Suprapubic skin (tissue), 4 donors: ENCODE measurements around the gene ELP6. TPM values are rescaled to one million over a fixed set of nuclear protein-coding genes. Genes with fewer than 3 reads are reported as not detected.
A peak's percentile ranks its signal among the peaks of the same experiment; 100 is the strongest.

ENCODE experiments used
- DNase-seq, 2 donors: peaks; one replicate each; pipeline ENCODE4 v3.0.0-alpha.2; 2019; ENCODE audit warnings: low spot score in 2 of 2
- H3K27ac ChIP-seq: fragments of 200-600 bp; sonication (generic); one replicate; pipeline ENCODE4 v1.5.1; 2019
- H3K27me3 ChIP-seq: fragments of 200-600 bp; sonication (generic); one replicate; pipeline ENCODE4 v1.5.1; 2019
- H3K36me3 ChIP-seq: fragments of 200-600 bp; sonication (generic); one replicate; pipeline ENCODE4 v1.5.1; 2019
- H3K4me1 ChIP-seq: fragments of 200-600 bp; sonication (generic); one replicate; pipeline ENCODE4 v1.5.1; 2019
- H3K4me3 ChIP-seq: fragments of 200-600 bp; sonication (generic); one replicate; pipeline ENCODE4 v1.5.1; 2019; ENCODE audit warnings: mild to moderate bottlenecking
- H3K9me3 ChIP-seq: fragments of 200-600 bp; sonication (generic); one replicate; pipeline ENCODE4 v1.5.1; 2019
- CTCF ChIP-seq, 2 donors: fragments of 200-600 bp in 1 of 2; fragments of 450-650 bp in 1 of 2; sonication (generic) in 1 of 2; IDR thresholded peaks; one replicate each; pipeline ENCODE4 v1.5.1; 2016 to 2019; ENCODE audit warnings: antibody characterized with exemption in 2 of 2, mild to moderate bottlenecking in 1 of 2, moderate library complexity in 1 of 2
- EP300 ChIP-seq: sonication (generic); formaldehyde crosslinking; IDR thresholded peaks from one replicate; pipeline ENCODE4 v1.6.1; 2017; ENCODE audit warnings: antibody characterized with exemption
- POLR2A ChIP-seq, 2 donors: fragments of 450-650 bp; IDR thresholded peaks; one replicate each; pipeline ENCODE4 v1.6.1; 2017; ENCODE audit warnings: antibody characterized with exemption in 2 of 2, mild to moderate bottlenecking in 2 of 2, moderate library complexity in 2 of 2
- POLR2AphosphoS5 ChIP-seq, 3 donors: sonication (generic); formaldehyde crosslinking; IDR thresholded peaks; one replicate each; pipeline ENCODE4 v1.6.1; 2017; ENCODE audit warnings: antibody characterized with exemption in 3 of 3
- WGBS: methylation state at CpG from one replicate; pipeline ENCODE4 v1.1.5; 2018; 5-methylcytosine and 5-hydroxymethylcytosine counted together
- total RNA-seq, 4 donors: library from RNA; depleted of rRNA; stranded (reverse); fragments of >200 nt; gene quantifications; one replicate each; pipeline ENCODE4 v1.1.0, GENCODE V29; 2016

ELP6 gene
- total RNA-seq: 10 to 100 TPM; 11.7 to 18.6 (median 17.0) TPM

GRCh38 chr3:47513125-47513929 is at the start of gene ELP6:
TSS of gene ELP6 (minus strand) at chr3:47513712. CDS start at chr3:47513590, 122 bp downstream.
- no peaks in the 10 kb centered on the region for H3K9me3 ChIP-seq
- DNase-seq: peak; percentile 97 to 98
- 1% methylated on average over 41 of the region's 71 CpGs for WGBS

GRCh38 chr3:47556351-47556750 is 42.8 kb upstream of the ELP6 start:
- no peaks in the 10 kb centered on the region for H3K4me1 ChIP-seq
- DNase-seq: no peak
- no peaks in the 10 kb centered on the region for H3K27me3 ChIP-seq
- no peak for TF ChIP-seq EP300
- TF ChIP-seq POLR2AphosphoS5 (IDR thresholded peaks at IDR 0.05): no peak
- no peak for TF ChIP-seq CTCF (IDR thresholded peaks at IDR 0.05)
- no peak for TF ChIP-seq POLR2A (IDR thresholded peaks at IDR 0.05)
- WGBS: 85% methylated on average over 2 of the region's 2 CpGs
- no peaks in the 10 kb centered on the region for H3K36me3 ChIP-seq
- no peak overlapping the region for H3K4me3 ChIP-seq
- no peaks in the 10 kb centered on the region for H3K9me3 ChIP-seq
- no peak overlapping the region for H3K27ac ChIP-seq

More at GRCh38 chr3:47513125-47513929, at the start of gene ELP6:
- TF ChIP-seq CTCF (IDR thresholded peaks at IDR 0.05): peak in 1 of 2 donors; percentile 32
- TF ChIP-seq EP300: no peak
- peak in 1 of 2 donors; percentile 5 for TF ChIP-seq POLR2A (IDR thresholded peaks at IDR 0.05)
- TF ChIP-seq POLR2AphosphoS5 (IDR thresholded peaks at IDR 0.05): peak in 1 of 3 donors; percentile 38
- H3K27me3 ChIP-seq: no peaks in the 10 kb centered on the region
- peak within 1 kb of the TSS; percentile 83 for H3K4me3 ChIP-seq
- H3K36me3 ChIP-seq: peaks cover 12% of the 10 kb centered on the region
- H3K4me1 ChIP-seq: peaks cover 20% of the 10 kb centered on the region
- peak within 1 kb of the TSS; percentile 87 for H3K27ac ChIP-seq

- no peak overlapping the region for H3K4me3 ChIP-seq
- H3K27me3 ChIP-seq: no peaks in the 10 kb centered on the region
- H3K36me3 ChIP-seq: no peaks in the 10 kb centered on the region
- no peak overlapping the region for H3K27ac ChIP-seq
- DNase-seq: no peak
- H3K9me3 ChIP-seq: no peaks in the 10 kb centered on the region
- H3K4me1 ChIP-seq: no peaks in the 10 kb centered on the region
- TF ChIP-seq EP300 (no peak), CTCF (IDR thresholded peaks at IDR 0.05) (no peak), POLR2AphosphoS5 (IDR thresholded peaks at IDR 0.05) (no peak), POLR2A (IDR thresholded peaks at IDR 0.05) (no peak)
- WGBS: 80% methylated on average over 6 of the region's 6 CpGs
These were observed 40.8 kb upstream of the ELP6 start for GRCh38 chr3:47554335-47554734.

GRCh38 chr3:47553407-47553806 is 39.9 kb upstream of the ELP6 start:
- Histone ChIP-seq H3K27me3 (no peaks in the 10 kb centered on the region), H3K4me1 (no peaks in the 10 kb centered on the region), H3K36me3 (no peaks in the 10 kb centered on the region), H3K4me3 (no peak overlapping the region), H3K27ac (no peak overlapping the region), H3K9me3 (no peaks in the 10 kb centered on the region)
- WGBS: 84% methylated on average over 7 of the region's 7 CpGs
- TF ChIP-seq POLR2A (IDR thresholded peaks at IDR 0.05): no peak
- TF ChIP-seq CTCF (IDR thresholded peaks at IDR 0.05): no peak
- TF ChIP-seq EP300: no peak
- no peak for DNase-seq

GRCh38 chr3:47542471-47543173 is 29.1 kb upstream of the ELP6 start:
- Histone ChIP-seq H3K4me1 (peaks cover 7% of the 10 kb centered on the region), H3K36me3 (no peaks in the 10 kb centered on the region), H3K27me3 (no peaks in the 10 kb centered on the region), H3K4me3 (no peak overlapping the region), H3K27ac (no peak overlapping the region), H3K9me3 (no peaks in the 10 kb centered on the region)
- TF ChIP-seq POLR2AphosphoS5 (IDR thresholded peaks at IDR 0.05): no peak
- no peak for TF ChIP-seq EP300
- no peak for TF ChIP-seq CTCF (IDR thresholded peaks at IDR 0.05)
- TF ChIP-seq POLR2A (IDR thresholded peaks at IDR 0.05): no peak
- 31% methylated on average over 7 of the region's 21 CpGs for WGBS
- no peak for DNase-seq
